ENCODE data around the gene FILIP1. TPM values are rescaled to one million over a fixed set of nuclear protein-coding genes. Genes with fewer than 3 reads are reported as not detected.

Gene FILIP1
- total RNA-seq, 4 donors from 2014 or later, result 41.7 to 53.3 (median 48.4) TPM

- TF ChIP-seq POLR2AphosphoS5 (IDR thresholded peaks at IDR 0.05) (no peak), POLR2A (IDR thresholded peaks at IDR 0.05; ENCODE audit: low read depth) (no peak), EP300 (IDR thresholded peaks at IDR 0.05) (no peak), CTCF (IDR thresholded peaks at IDR 0.05) (no peak)
- intact Hi-C loops (cut with DNase I), result no loop called here
- WGBS, result 95% methylated on average over 9 of the region's 9 CpGs
These were observed 148.2 kb downstream of the FILIP1 start for GRCh38 chr6:75345413-75345812.

GRCh38 chr6:75344455-75344854 is 149.1 kb downstream of the FILIP1 start:
- no peak overlapping the region for H3K27ac ChIP-seq (replicated peaks in 1 of 4)
- peaks cover 0 to 14% (median 4%) of the 10 kb centered on the region in 4 donors for H3K36me3 ChIP-seq
- no peak for DNase-seq (ENCODE audit: extremely low spot score)
- H3K27me3 ChIP-seq, result no peaks in the 10 kb centered on the region
- no peaks in the 10 kb centered on the region for H3K9me3 ChIP-seq
- TF ChIP-seq EP300 (IDR thresholded peaks at IDR 0.05), result no peak
- no peak for TF ChIP-seq CTCF (IDR thresholded peaks at IDR 0.05)
- TF ChIP-seq POLR2AphosphoS5 (IDR thresholded peaks at IDR 0.05), result no peak
- TF ChIP-seq POLR2A (IDR thresholded peaks at IDR 0.05; ENCODE audit: low read depth), result no peak
- no peak overlapping the region for H3K4me3 ChIP-seq
- H3K4me1 ChIP-seq, result peaks cover 4 to 33% (median 22%) of the 10 kb centered on the region in 4 donors
- intact Hi-C loops (cut with DNase I), result no loop called here

More at GRCh38 chr6:75345413-75345812, 148.2 kb downstream of the FILIP1 start:
- no peak for DNase-seq (ENCODE audit: extremely low spot score)
- Histone ChIP-seq H3K36me3 (peaks cover 0 to 14% (median 4%) of the 10 kb centered on the region in 4 donors), H3K4me1 (peaks cover 9 to 40% (median 28%) of the 10 kb centered on the region in 4 donors), H3K9me3 (no peaks in the 10 kb centered on the region), H3K27me3 (no peaks in the 10 kb centered on the region), H3K27ac (replicated peaks in 1 of 4) (no peak overlapping the region), H3K4me3 (no peak overlapping the region)

GRCh38 chr6:75344021-75344420 is 149.6 kb downstream of the FILIP1 start:
- Histone ChIP-seq H3K27ac (replicated peaks in 1 of 4) (no peak overlapping the region), H3K36me3 (peaks cover 0 to 14% (median 4%) of the 10 kb centered on the region in 4 donors), H3K27me3 (no peaks in the 10 kb centered on the region), H3K4me1 (peaks cover under 1 to 29% (median 17%) of the 10 kb centered on the region in 4 donors), H3K9me3 (no peaks in the 10 kb centered on the region), H3K4me3 (no peak overlapping the region)
- intact Hi-C loops (cut with DNase I), result no loop called here
- no peak for DNase-seq (ENCODE audit: extremely low spot score)
- no peak for TF ChIP-seq CTCF (IDR thresholded peaks at IDR 0.05)
- TF ChIP-seq POLR2A (IDR thresholded peaks at IDR 0.05; ENCODE audit: low read depth), result no peak
- no peak for TF ChIP-seq EP300 (IDR thresholded peaks at IDR 0.05)
- TF ChIP-seq POLR2AphosphoS5 (IDR thresholded peaks at IDR 0.05), result no peak

GRCh38 chr6:75337835-75338580 is 155.6 kb downstream of the FILIP1 start:
- Histone ChIP-seq H3K4me3 (no peak overlapping the region), H3K9me3 (no peaks in the 10 kb centered on the region), H3K4me1 (peaks cover 22 to 27% (median 25%) of the 10 kb centered on the region in 4 donors), H3K27ac (replicated peaks in 1 of 4) (no peak overlapping the region), H3K27me3 (no peaks in the 10 kb centered on the region), H3K36me3 (peaks cover 0 to 16% (median 4%) of the 10 kb centered on the region in 4 donors)
- DNase-seq (ENCODE audit: extremely low spot score), result no peak
- WGBS, result 62% methylated on average over 4 of the region's 4 CpGs
- TF ChIP-seq EP300 (IDR thresholded peaks at IDR 0.05) (no peak), POLR2A (IDR thresholded peaks at IDR 0.05; ENCODE audit: low read depth) (no peak), POLR2AphosphoS5 (IDR thresholded peaks at IDR 0.05) (no peak), CTCF (IDR thresholded peaks at IDR 0.05) (no peak)
- intact Hi-C loops (cut with DNase I), result no loop called here
